NCI-H526 treated with DMSO at 0.1 percent for 48 hours (cell line): ENCODE data around the gene GPR82.
"Not testable (repeated sequence)": the region's sequence is repeated elsewhere in the genome, so short reads cannot be mapped to it uniquely, and the experiment has no call there.

Experiments
- DNase-seq: peaks from one replicate; lab custom pipeline; 2025; lab: John Stamatoyannopoulos, UW

GPR82 gene

GRCh38 chrX:41719610-41720009, 4.4 kb upstream of the GPR82 start:
- not testable (repeated sequence) for DNase-seq

GRCh38 chrX:41720125-41720779, 3.7 kb upstream of the GPR82 start:
- no peak for DNase-seq

GRCh38 chrX:41721590-41721989, 2.4 kb upstream of the GPR82 start:
- no peak for DNase-seq

GRCh38 chrX:41722214-41722613, 1.8 kb upstream of the GPR82 start:
- DNase-seq: no peak

GRCh38 chrX:41722816-41723618, 964 bp upstream of the GPR82 start:
- no peak for DNase-seq

GRCh38 chrX:41728125-41728524, 4.1 kb downstream of the GPR82 start:
- no peak for DNase-seq

- no peak for DNase-seq
Observed at GRCh38 chrX:41730081-41730480, 6.1 kb downstream of the GPR82 start.

- no peak for DNase-seq
Observed at GRCh38 chrX:41732260-41732659, 8.3 kb downstream of the GPR82 start.

GRCh38 chrX:41733939-41734338, 10.0 kb downstream of the GPR82 start:
- no peak for DNase-seq

- peak; percentile 7 for DNase-seq
Observed at GRCh38 chrX:41734530-41734929, 10.5 kb downstream of the GPR82 start.

- no peak for DNase-seq
Observed at GRCh38 chrX:41737065-41737464, 13.1 kb downstream of the GPR82 start.

- no peak for DNase-seq
Observed at GRCh38 chrX:41739871-41740270, 15.9 kb downstream of the GPR82 start.

GRCh38 chrX:41750716-41751115, 26.7 kb downstream of the GPR82 start:
- no peak for DNase-seq

GRCh38 chrX:41758401-41758800, 34.4 kb downstream of the GPR82 start:
- DNase-seq: no peak

- no peak for DNase-seq
Observed at GRCh38 chrX:41759817-41760216, 35.8 kb downstream of the GPR82 start.

- no peak for DNase-seq
Observed at GRCh38 chrX:41761169-41761568, 37.2 kb downstream of the GPR82 start.

GRCh38 chrX:41761702-41762101, 37.7 kb downstream of the GPR82 start:
- DNase-seq: no peak

GRCh38 chrX:41779030-41779564, 55.1 kb downstream of the GPR82 start:
- no peak for DNase-seq
